ENCODE measurements around the gene UPK3A. TPM values are rescaled to one million over a fixed set of nuclear protein-coding genes. Genes with fewer than 3 reads are reported as not detected.
"Not testable (repeated sequence)": the region's sequence is repeated elsewhere in the genome, so short reads cannot be mapped to it uniquely, and the experiment has no call there.

Gene UPK3A
- total RNA-seq, 1 experiment from 2014 or later: not detected

DNA sequence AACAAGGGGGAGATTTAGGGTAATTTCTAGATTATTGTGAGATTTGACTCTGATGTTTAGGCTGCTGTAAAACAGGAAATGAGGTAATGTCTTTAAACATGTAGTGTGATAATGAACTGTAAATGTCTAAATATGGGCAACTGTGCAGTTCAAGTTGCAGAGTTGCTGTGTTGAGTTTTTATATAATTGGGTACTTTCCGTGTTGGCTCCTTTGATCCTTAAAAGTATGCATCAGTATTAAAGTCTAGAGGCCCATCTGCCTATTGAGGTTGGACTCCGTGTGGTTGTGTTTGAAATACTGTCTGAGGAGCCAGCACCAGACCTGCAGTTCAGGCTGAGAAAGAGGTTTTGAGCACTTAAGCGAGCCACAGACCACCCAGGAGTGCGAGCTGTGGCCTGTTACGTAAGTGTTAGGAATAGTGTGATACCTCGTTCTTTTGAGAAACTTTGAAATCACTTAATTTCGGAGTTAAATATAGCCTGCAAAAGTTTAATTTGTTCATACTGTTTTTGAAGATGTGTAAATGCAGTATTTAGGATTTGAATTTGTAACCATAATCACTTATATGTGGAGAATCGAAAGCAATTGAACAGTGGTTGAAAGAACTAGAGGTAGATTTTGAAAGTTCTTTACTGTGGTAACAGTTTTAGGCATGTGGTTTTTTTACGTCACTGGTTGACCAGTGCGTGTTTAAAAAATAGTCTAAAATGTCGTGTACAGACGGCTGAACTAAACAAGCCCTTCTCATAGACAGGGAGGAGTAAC lies 34.0 kb downstream of the UPK3A start:
- in situ Hi-C loops (cut with HindIII; ENCODE audit: low sequenced_read_pairs): no loop called here
- DNase-seq (ENCODE audit: low spot score): no peak

DNA sequence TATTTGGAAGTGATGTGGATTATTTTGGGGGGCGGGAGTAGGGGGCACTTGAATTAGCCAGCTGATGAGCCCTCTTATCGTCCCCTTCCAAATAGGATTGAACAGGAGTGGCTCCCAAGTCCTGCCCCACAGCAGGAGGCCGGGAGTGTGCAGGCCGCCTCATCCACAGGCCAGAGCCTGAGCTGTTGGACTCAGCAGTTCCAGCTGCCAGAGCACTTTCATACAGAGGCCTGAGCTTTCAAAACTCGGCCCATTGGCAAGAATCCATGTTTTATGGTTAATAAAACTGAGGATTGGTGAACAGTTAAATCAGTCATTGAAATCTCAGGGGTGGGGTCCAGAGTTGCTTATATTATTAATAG lies 34.6 kb downstream of the UPK3A start:
- no peak for DNase-seq (ENCODE audit: low spot score)
- in situ Hi-C loops (cut with HindIII; ENCODE audit: low sequenced_read_pairs): no loop called here

DNA sequence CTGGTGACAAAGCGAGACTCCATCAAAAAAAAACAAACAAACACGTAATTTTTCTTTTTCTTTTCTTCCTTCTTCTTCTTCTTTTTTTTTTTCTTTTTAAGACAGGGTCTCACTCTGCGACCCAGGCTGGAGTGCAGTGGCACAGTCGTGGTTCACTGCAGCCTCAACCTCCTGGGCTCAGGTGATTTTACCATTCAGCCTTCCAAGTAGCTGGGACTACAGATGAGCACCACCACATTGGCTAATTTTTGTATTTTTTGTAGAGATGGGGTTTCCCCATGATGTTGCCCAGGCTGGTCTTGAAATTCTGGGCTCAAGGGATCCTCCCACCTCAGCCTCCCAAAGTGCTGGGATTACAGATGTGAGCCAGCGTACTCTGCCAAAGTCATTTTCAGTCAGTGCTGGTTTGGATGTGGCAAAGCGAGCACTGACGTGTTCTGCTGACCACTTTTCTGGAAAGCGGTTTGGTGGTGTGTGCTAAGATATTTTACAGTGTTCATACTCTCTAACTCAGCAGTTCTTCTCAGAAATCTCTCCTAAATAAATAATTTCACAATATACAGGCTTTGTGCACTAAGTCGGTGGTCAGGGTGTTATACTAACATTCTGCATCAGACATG lies 35.7 kb downstream of the UPK3A start:
- no peak for DNase-seq (ENCODE audit: low spot score)
- in situ Hi-C loops (cut with HindIII; ENCODE audit: low sequenced_read_pairs): no loop called here

- in situ Hi-C loops (cut with HindIII; ENCODE audit: low sequenced_read_pairs): no loop called here
- DNase-seq (ENCODE audit: low spot score): no peak
These were observed 37.1 kb downstream of the UPK3A start for GRCh38 chr22:45321827-45322226.

DNA sequence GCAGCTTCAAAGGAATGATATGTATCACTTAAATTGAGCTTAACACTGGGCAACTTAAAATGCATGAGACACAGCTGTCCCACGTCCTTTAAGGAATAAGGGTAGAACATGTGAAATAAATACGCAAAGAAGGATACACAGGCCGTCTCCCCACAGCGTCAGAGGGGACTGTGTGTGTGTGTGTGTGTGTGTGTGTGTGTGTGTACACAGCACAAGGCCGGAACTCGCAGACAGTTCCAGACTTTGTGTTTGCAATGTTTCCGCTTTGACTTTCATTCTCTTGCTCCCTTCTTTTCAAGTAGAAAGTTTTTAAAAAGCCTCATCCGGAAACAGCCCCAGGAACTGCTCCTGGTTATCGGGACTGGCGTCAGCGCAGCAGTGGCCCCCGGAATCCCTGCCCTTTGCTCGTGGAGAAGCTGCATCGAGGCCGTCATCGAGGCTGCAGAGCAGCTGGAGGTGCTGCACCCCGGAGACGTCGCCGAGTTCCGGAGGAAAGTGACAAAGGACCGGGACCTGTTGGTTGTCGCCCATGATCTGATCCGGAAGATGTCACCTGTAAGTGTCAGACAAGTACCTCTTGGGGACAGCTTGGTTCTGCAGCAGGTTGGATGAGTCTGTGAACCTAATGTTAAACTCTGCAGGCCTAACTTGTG lies 38.2 kb downstream of the UPK3A start:
- DNase-seq (ENCODE audit: low spot score): no peak
- in situ Hi-C loops (cut with HindIII; ENCODE audit: low sequenced_read_pairs): no loop called here

DNA sequence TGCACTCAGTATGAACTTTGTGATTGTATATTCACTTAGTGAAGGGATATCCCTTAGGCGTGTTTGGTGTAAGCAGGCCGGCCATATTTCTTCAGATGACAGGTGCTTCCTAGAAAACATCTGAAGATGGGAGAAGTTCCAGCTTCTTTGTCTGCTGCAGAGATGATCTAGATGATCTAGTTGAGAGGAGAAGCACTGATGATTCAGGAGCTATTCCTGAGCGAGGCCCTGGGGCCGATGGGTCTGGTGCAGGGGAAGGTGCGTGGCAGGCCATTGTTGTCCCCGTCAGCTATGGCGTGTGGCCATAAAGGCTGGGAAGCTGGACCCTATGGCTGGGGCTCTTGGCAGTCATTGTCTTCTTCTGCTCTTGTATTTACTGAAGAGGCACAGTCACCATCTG lies 38.9 kb downstream of the UPK3A start:
- no peak for DNase-seq (ENCODE audit: low spot score)
- in situ Hi-C loops (cut with HindIII; ENCODE audit: low sequenced_read_pairs): no loop called here

DNA sequence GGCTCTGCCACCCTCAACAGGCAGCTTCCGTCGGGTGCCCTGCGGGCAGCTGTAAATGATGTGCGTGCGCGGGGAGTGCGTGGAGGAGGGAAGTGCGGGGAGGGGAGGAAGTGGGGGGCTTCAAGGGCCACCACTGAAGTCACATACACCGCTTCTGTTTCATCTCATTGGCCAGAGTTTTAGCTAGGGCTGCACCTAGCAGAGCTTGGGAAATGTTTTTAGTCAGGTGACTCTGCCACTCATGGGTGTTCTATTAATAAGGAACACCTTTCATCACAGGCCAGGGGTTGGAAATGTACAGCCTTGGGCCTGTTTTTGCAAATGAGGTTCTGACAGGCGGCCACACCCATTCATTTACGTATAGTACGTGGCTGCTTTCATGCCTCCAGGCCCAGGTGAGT lies 39.6 kb downstream of the UPK3A start:
- in situ Hi-C loops (cut with HindIII; ENCODE audit: low sequenced_read_pairs): no loop called here
- DNase-seq (ENCODE audit: low spot score): no peak

DNA sequence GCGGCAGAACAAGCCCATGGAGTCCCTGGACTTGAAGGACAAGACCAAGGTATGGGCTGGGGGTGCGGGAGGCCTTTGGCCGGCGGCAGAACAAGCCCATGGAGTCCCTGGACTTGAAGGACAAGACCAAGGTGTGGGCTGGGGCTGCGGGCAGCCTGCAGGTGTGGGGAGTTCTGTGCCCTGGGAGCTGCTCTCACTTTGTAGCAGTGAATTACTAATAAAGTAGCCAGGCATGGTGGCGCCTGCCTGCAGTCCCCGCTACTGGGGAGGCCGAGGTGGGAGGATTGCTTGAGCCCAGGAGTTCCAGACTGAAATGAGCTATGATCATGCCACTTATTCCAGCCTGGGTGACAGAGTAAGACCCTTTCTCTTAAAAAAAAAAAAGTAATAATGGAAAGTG lies 43.5 kb downstream of the UPK3A start:
- in situ Hi-C loops (cut with HindIII; ENCODE audit: low sequenced_read_pairs); DNase-seq (ENCODE audit: low spot score): not testable (repeated sequence)

GRCh38 chr22:45328822-45329529 lies 44.2 kb downstream of the UPK3A start:
- in situ Hi-C loops (cut with HindIII; ENCODE audit: low sequenced_read_pairs): no loop called here
- DNase-seq (ENCODE audit: low spot score): no peak

DNA sequence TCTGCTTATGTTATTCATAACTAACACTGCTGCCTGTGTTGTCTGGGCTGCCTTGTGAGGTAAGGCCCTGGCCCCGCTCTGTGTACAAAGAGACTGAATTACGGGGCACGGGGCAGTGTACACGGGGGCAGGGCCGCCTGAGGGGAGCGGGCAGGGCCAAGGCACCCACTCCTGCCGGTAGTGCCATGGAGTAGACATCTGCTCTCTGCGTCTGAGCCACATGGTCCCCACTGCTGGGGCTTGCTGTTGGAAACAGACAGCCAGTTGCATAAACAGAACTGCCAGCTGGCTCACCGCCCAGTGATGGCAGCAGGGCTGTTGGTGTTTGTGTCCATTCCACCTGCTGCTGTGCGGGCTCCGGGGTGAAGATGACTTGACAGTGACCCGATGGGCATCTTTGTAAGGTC lies 44.8 kb downstream of the UPK3A start:
- DNase-seq (ENCODE audit: low spot score): peak; percentile 68

GRCh38 chr22:45330548-45330947 lies 45.8 kb downstream of the UPK3A start:
- no peak for DNase-seq (ENCODE audit: low spot score)
- in situ Hi-C loops (cut with HindIII; ENCODE audit: low sequenced_read_pairs): no loop called here

More for the DNA sequence above, 44.8 kb downstream of the UPK3A start:
- in situ Hi-C loops (cut with HindIII; ENCODE audit: low sequenced_read_pairs): no loop called here

DNA sequence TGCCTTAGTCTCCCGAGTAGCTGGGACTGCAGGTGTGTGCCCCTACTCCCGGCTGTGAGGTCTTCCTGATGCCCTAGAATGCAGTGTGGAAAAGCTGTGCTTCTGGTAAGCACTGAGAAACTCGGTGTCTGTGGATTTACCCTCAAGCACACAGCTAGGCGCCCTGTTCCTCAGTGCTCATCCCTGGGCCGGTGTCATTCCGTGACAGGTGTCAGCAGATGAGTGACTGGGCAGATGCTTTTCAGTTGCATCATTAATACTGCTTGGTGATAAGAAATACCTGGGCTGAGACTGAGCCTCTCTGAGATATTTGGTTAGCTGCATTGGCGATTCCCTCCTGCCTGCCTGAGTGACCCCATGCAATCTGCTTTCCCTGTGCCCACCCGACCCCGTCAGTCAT lies 46.7 kb downstream of the UPK3A start:
- DNase-seq (ENCODE audit: low spot score): no peak
- in situ Hi-C loops (cut with HindIII; ENCODE audit: low sequenced_read_pairs): no loop called here

DNA sequence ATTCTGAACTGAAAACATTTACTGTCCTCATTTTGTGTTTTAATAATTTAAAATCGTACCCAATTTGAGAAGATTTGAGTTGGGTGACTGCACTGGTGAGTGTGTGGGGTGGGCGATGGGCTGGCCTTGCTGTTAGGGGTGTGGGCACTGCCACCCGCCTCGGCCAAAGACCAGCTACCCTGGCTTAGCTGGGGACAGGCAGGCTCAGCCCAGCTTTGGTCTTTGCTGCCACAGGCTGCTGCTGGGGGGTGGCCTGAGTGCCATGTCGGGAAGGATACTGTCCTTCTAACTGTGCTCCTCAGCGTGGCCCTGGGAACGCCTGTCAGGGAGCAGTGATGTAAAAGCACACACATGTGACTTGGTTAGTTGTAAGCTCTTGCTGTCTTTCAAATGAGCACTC lies 47.3 kb downstream of the UPK3A start:
- DNase-seq (ENCODE audit: low spot score): no peak
- in situ Hi-C loops (cut with HindIII; ENCODE audit: low sequenced_read_pairs): no loop called here

DNA sequence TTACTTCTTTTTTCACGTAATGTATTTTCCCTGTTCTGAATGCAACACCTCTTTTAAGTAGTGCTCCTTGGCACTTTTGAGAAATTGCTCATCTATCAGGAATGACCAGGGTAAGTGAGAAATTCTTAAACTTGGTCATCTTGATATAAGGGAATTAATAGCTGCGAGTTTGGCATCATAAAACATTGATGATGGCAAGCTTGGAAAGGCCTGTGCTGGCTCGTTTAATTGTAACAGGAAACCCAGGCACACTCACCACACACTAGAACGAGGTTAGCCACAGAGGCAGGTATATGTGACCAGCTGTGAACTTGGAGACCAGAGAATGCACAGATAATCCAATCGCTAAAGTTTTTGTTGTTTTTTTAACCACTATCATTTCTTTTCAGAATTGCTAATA lies 49.3 kb downstream of the UPK3A start:
- in situ Hi-C loops (cut with HindIII; ENCODE audit: low sequenced_read_pairs): no loop called here
- no peak for DNase-seq (ENCODE audit: low spot score)

- DNase-seq (ENCODE audit: low spot score): peak; percentile 94
- in situ Hi-C loops (cut with HindIII; ENCODE audit: low sequenced_read_pairs): no loop called here
These were observed 49.8 kb downstream of the UPK3A start for GRCh38 chr22:45334528-45334927.

GRCh38 chr22:45335021-45335818 lies 50.5 kb downstream of the UPK3A start:
- in situ Hi-C loops (cut with HindIII; ENCODE audit: low sequenced_read_pairs): no loop called here
- DNase-seq (ENCODE audit: low spot score): peak; percentile 92

DNA sequence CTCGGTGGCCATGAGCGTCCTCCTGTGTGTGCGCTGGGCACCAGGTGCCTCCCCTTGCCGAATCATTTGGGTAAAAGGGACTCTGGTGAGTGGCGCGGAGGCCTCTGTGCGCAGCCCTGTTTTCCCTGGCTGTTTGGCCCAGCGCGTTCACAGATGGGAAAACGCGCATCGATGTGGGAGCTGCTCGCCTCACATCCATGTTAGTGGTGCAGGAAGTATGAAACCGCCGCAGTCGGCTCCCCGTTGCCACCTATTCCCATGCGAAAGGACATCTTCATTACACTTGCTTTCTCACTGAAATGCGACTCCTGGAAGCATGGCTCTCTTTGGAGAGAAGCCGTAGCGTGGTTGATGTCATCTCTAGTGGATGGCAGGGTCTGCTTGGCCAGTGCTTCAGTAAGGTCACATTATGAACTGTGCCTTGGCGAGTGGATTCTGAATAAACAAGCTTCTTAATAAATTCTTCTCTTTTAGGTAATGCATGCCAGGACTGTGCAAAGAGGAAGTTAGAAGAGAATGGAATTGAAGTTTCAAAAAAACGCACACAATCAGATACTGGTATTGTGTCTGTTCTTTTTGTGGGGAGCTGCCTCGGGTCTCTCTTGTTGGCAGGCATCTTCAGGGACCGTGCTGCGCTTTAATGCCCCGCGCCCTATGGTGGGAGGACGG lies 51.2 kb downstream of the UPK3A start:
- no peak for DNase-seq (ENCODE audit: low spot score)
- in situ Hi-C loops (cut with HindIII; ENCODE audit: low sequenced_read_pairs): no loop called here

- in situ Hi-C loops (cut with HindIII; ENCODE audit: low sequenced_read_pairs): no loop called here
- no peak for DNase-seq (ENCODE audit: low spot score)
These were observed 52.3 kb downstream of the UPK3A start for GRCh38 chr22:45336971-45337431.

GRCh38 chr22:45337536-45337935 lies 52.8 kb downstream of the UPK3A start:
- no peak for DNase-seq (ENCODE audit: low spot score)
- in situ Hi-C loops (cut with HindIII; ENCODE audit: low sequenced_read_pairs): no loop called here

Measured in G401 (cell line).